HL-60 (cell line): ENCODE results near the gene GABRR2.

Experiments
- DNase-seq, 2 experiments: peaks; one replicate each; pipeline ENCODE4 v3.0.0-alpha.2; 2010 to 2020; ENCODE audit warnings: low read depth in 1 of 2, low spot score in 1 of 2
- H3K27ac ChIP-seq: fragments of 250-450 bp; sonication (Bioruptor Pico); replicated peaks from 2 replicates; pipeline ENCODE4 v1.5.1; 2020; ENCODE audit warnings: mild to moderate bottlenecking, moderate library complexity
- H3K27me3 ChIP-seq: fragments of 250-450 bp; sonication (Bioruptor Pico); 2 replicates; pipeline ENCODE4 v1.5.1; 2021; ENCODE audit warnings: mild to moderate bottlenecking, moderate library complexity; ENCODE audit not compliant: insufficient read depth, poor library complexity, severe bottlenecking
- H3K4me3 ChIP-seq: replicated peaks from 2 replicates; pipeline ENCODE4 v1.5.1; 2011; ENCODE audit warnings: mild to moderate bottlenecking, control low read depth, low read length; ENCODE audit not compliant: insufficient read depth
- CTCF ChIP-seq: IDR thresholded peaks from one replicate; pipeline ENCODE4 v1.5.1; 2011; ENCODE audit warnings: low read length, control low read depth, inconsistent platforms; ENCODE audit not compliant: insufficient read depth
- GABPA ChIP-seq: IDR thresholded peaks from 2 replicates; pipeline ENCODE4 v1.6.1; 2012; ENCODE audit warnings: low read depth
- POLR2AphosphoS5 ChIP-seq: IDR thresholded peaks from 2 replicates; pipeline ENCODE4 v1.6.1; 2012; ENCODE audit warnings: low read depth
- SPI1 ChIP-seq: IDR thresholded peaks from 2 replicates; pipeline ENCODE4 v1.6.1; 2012; ENCODE audit warnings: low read depth, mild to moderate bottlenecking, borderline replicate concordance
- TF ChIP-seq, protein P1 (sequence below): IDR thresholded peaks from 2 replicates; pipeline ENCODE4 v1.6.1; 2012; ENCODE audit warnings: low read depth; ENCODE audit not compliant: insufficient replicate concordance

GABRR2 gene

DNA sequence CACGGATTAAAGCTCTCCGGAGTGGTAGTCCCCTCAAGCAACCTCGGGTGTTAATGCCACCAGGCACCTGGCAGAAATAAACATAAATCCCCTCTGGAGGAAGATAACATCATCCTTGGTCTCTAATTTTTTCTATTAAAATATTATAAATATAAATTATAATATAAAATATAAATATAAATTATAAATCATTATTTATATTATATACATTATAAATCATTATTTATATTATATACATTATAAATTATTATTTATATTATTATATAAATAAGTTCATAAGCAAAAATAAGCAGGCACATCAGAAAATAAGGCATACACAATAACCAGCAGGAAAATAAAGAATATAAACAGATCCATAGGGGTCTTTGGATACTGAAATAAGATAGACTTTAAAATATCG, 39.2 kb downstream of the GABRR2 start:
- Histone ChIP-seq H3K27ac (no peak overlapping the region), H3K4me3 (no peak overlapping the region)
- TF ChIP-seq GABPA: no peak
- no peak for TF ChIP-seq POLR2AphosphoS5
- no peak for TF ChIP-seq CTCF
- no peak for TF ChIP-seq SPI1
- TF ChIP-seq, protein P1, sequence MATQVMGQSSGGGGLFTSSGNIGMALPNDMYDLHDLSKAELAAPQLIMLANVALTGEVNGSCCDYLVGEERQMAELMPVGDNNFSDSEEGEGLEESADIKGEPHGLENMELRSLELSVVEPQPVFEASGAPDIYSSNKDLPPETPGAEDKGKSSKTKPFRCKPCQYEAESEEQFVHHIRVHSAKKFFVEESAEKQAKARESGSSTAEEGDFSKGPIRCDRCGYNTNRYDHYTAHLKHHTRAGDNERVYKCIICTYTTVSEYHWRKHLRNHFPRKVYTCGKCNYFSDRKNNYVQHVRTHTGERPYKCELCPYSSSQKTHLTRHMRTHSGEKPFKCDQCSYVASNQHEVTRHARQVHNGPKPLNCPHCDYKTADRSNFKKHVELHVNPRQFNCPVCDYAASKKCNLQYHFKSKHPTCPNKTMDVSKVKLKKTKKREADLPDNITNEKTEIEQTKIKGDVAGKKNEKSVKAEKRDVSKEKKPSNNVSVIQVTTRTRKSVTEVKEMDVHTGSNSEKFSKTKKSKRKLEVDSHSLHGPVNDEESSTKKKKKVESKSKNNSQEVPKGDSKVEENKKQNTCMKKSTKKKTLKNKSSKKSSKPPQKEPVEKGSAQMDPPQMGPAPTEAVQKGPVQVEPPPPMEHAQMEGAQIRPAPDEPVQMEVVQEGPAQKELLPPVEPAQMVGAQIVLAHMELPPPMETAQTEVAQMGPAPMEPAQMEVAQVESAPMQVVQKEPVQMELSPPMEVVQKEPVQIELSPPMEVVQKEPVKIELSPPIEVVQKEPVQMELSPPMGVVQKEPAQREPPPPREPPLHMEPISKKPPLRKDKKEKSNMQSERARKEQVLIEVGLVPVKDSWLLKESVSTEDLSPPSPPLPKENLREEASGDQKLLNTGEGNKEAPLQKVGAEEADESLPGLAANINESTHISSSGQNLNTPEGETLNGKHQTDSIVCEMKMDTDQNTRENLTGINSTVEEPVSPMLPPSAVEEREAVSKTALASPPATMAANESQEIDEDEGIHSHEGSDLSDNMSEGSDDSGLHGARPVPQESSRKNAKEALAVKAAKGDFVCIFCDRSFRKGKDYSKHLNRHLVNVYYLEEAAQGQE: no peak

GRCh38 chr6:89273816-89274215, 41.3 kb downstream of the GABRR2 start:
- DNase-seq: no peak

More for the DNA sequence above, 39.2 kb downstream of the GABRR2 start:
- no peak for DNase-seq
- no peaks in the 10 kb centered on the region for H3K27me3 ChIP-seq

GRCh38 chr6:89272596-89272995, 42.5 kb downstream of the GABRR2 start:
- Histone ChIP-seq H3K4me3 (no peak overlapping the region), H3K27ac (no peak overlapping the region), H3K27me3 (no peaks in the 10 kb centered on the region)
- no peak for DNase-seq
- no peak for TF ChIP-seq GABPA
- no peak for TF ChIP-seq SPI1
- no peak for TF ChIP-seq POLR2AphosphoS5
- TF ChIP-seq, protein P1: no peak
- TF ChIP-seq CTCF: no peak

More at GRCh38 chr6:89273816-89274215, 41.3 kb downstream of the GABRR2 start:
- no peak for TF ChIP-seq POLR2AphosphoS5
- no peak for TF ChIP-seq CTCF
- TF ChIP-seq SPI1: no peak
- TF ChIP-seq, protein P1: no peak
- no peak for TF ChIP-seq GABPA
- Histone ChIP-seq H3K4me3 (no peak overlapping the region), H3K27ac (no peak overlapping the region), H3K27me3 (no peaks in the 10 kb centered on the region)
